Stimulated activated CD4-positive, alpha-beta T cell treated with anti-CD3 and anti-CD28 coated beads, Interleukin-2, amount 100 ng/mL, for 24 hours (primary cell): ENCODE measurements around the gene PHYKPL.

Source experiments
- DNase-seq, 2 donors: peaks; one replicate each; pipeline ENCODE4 v3.0.0-alpha.2; 2020

PHYKPL gene

GRCh38 chr5:178232124-178232919, at the start of gene PHYKPL:
Gene PHYKPL, minus strand, starts transcription at chr5:178232802. Its CDS starts 252 bp downstream, at chr5:178232550.
- DNase-seq: peak; percentile 75 to 77

- no peak for DNase-seq
These were observed 49.8 kb upstream of the PHYKPL start for GRCh38 chr5:178282391-178282790.

GRCh38 chr5:178281331-178281730, 48.7 kb upstream of the PHYKPL start:
- DNase-seq: no peak

GRCh38 chr5:178280631-178281030, 48.0 kb upstream of the PHYKPL start:
- no peak for DNase-seq

GRCh38 chr5:178279723-178280438, 47.3 kb upstream of the PHYKPL start:
- peak; percentile 69 to 77 for DNase-seq

- no peak for DNase-seq
These were observed 46.6 kb upstream of the PHYKPL start for GRCh38 chr5:178279026-178279722.

- DNase-seq: no peak
These were observed 45.9 kb upstream of the PHYKPL start for GRCh38 chr5:178278358-178279023.

GRCh38 chr5:178277866-178278265, 45.3 kb upstream of the PHYKPL start:
- no peak for DNase-seq

- DNase-seq: no peak
These were observed 44.7 kb upstream of the PHYKPL start for GRCh38 chr5:178277346-178277745.

- no peak for DNase-seq
These were observed 42.4 kb upstream of the PHYKPL start for GRCh38 chr5:178274781-178275537.

- DNase-seq: no peak
These were observed 41.3 kb upstream of the PHYKPL start for GRCh38 chr5:178273665-178274541.

- no peak for DNase-seq
These were observed 40.4 kb upstream of the PHYKPL start for GRCh38 chr5:178273041-178273440.

- no peak for DNase-seq
These were observed 40.0 kb upstream of the PHYKPL start for GRCh38 chr5:178272591-178272990.

GRCh38 chr5:178271726-178272479, 39.3 kb upstream of the PHYKPL start:
- no peak for DNase-seq

- DNase-seq: no peak
These were observed 38.6 kb upstream of the PHYKPL start for GRCh38 chr5:178271231-178271630.

GRCh38 chr5:178269499-178269898, 36.9 kb upstream of the PHYKPL start:
- DNase-seq: no peak

GRCh38 chr5:178267876-178268275, 35.3 kb upstream of the PHYKPL start:
- DNase-seq: no peak

GRCh38 chr5:178267245-178267644, 34.6 kb upstream of the PHYKPL start:
- no peak for DNase-seq

- no peak for DNase-seq
These were observed 34.0 kb upstream of the PHYKPL start for GRCh38 chr5:178266581-178266980.

- DNase-seq: no peak
These were observed 33.1 kb upstream of the PHYKPL start for GRCh38 chr5:178265746-178266145.
